D721Med (cell line): ENCODE measurements around the gene SCCPDH.
"Not testable (repeated sequence)": the region's sequence is repeated elsewhere in the genome, so short reads cannot be mapped to it uniquely, and the experiment has no call there.

ENCODE experiments used
- DNase-seq: peaks from one replicate; pipeline ENCODE4 v3.0.0; 2011; ENCODE audit warnings: low spot score; ENCODE audit not compliant: insufficient read length
- FAIRE-seq: peaks from 2 replicates; lab custom pipeline; 2011; peaks lifted over from hg19 to GRCh38; lab: Jason Lieb, UNC
- CTCF ChIP-seq: IDR thresholded peaks from 2 replicates; pipeline ENCODE4 v1.5.1; 2012; ENCODE audit warnings: mild to moderate bottlenecking, control low read depth; ENCODE audit not compliant: insufficient read depth; ENCODE audit errors: missing control alignments

The SCCPDH gene

GRCh38 chr1:246681900-246682895 is 42.0 kb upstream of the SCCPDH start:
- no peak for TF ChIP-seq CTCF

GRCh38 chr1:246683521-246683920 is 40.7 kb upstream of the SCCPDH start:
- FAIRE-seq: no peak
- TF ChIP-seq CTCF: no peak

More at GRCh38 chr1:246681900-246682895, 42.0 kb upstream of the SCCPDH start:
- FAIRE-seq (no peak), DNase-seq (no peak)

GRCh38 chr1:246687002-246687401 is 37.2 kb upstream of the SCCPDH start:
- FAIRE-seq (no peak), DNase-seq (no peak)
- TF ChIP-seq CTCF: peak; percentile 5

More at GRCh38 chr1:246683521-246683920, 40.7 kb upstream of the SCCPDH start:
- no peak for DNase-seq

- DNase-seq (peak; percentile 94), FAIRE-seq (no peak)
- TF ChIP-seq CTCF: peak; percentile 97
These were observed 34.7 kb upstream of the SCCPDH start for GRCh38 chr1:246689409-246690008.

GRCh38 chr1:246690100-246690499 is 34.1 kb upstream of the SCCPDH start:
- FAIRE-seq: no peak
- no peak for DNase-seq
- no peak for TF ChIP-seq CTCF

GRCh38 chr1:246691622-246692495 is 32.4 kb upstream of the SCCPDH start:
- FAIRE-seq: no peak
- DNase-seq: no peak
- no peak for TF ChIP-seq CTCF

- DNase-seq, FAIRE-seq: not testable (repeated sequence)
These were observed 29.9 kb upstream of the SCCPDH start for GRCh38 chr1:246694213-246694895.
